OCI-LY3 (cell line): Measurements from ENCODE around the gene CISTR.

Experiments used
- H2AFZ ChIP-seq: fragments of 200-600, 300-600 bp; shearing (Covaris generic); 2 replicates; pipeline ENCODE4 v1.6.0; 2014; ENCODE audit warnings: antibody characterized with exemption, low read depth, low read length
- H3K27ac ChIP-seq: fragments of 200-600, 300-600 bp; sonication (generic); 2 replicates; pipeline ENCODE4 v1.5.1; 2014; ENCODE audit warnings: mild to moderate bottlenecking, low read length, moderate library complexity, mixed read lengths
- H3K27me3 ChIP-seq: fragments of 200-600, 300-600 bp; sonication (generic); 2 replicates; pipeline ENCODE4 v1.6.1; 2014; ENCODE audit warnings: low read depth, low read length, mixed read lengths
- H3K36me3 ChIP-seq: fragments of 200-600, 300-600 bp; sonication (generic); replicated peaks from 2 replicates; pipeline ENCODE3; 2014; ENCODE audit warnings: low read depth, low read length, mixed read lengths
- H3K4me1 ChIP-seq: fragments of 300-600, 200-600 bp; sonication (generic); 2 replicates; pipeline ENCODE4 v1.6.1; 2014; ENCODE audit warnings: low read length, mixed read lengths
- H3K4me2 ChIP-seq: fragments of 200-600, 300-600 bp; sonication (generic); 2 replicates; pipeline ENCODE4 v1.6.1; 2014; ENCODE audit warnings: low read length, mixed read lengths
- H3K4me3 ChIP-seq: fragments of 300-600, 200-600 bp; sonication (generic); 2 replicates; pipeline ENCODE4 v1.5.1; 2014; ENCODE audit warnings: antibody characterized with exemption, mild to moderate bottlenecking, low read length, moderate library complexity
- H3K79me2 ChIP-seq: fragments of 300-600, 200-600 bp; shearing (Covaris generic); 2 replicates; pipeline ENCODE4 v1.6.1; 2014; ENCODE audit warnings: mild to moderate bottlenecking, low read length, mixed read lengths
- H3K9ac ChIP-seq: fragments of 300-600, 200-600 bp; shearing (Covaris generic); 2 replicates; pipeline ENCODE4 v1.6.0; 2014; ENCODE audit warnings: mild to moderate bottlenecking, low read length, moderate library complexity
- H3K9me3 ChIP-seq: fragments of 200-600, 300-600 bp; shearing (Covaris generic); 2 replicates; pipeline ENCODE4 v1.6.1; 2014; ENCODE audit warnings: low read length, mixed read lengths; ENCODE audit not compliant: insufficient read depth
- H4K20me1 ChIP-seq: fragments of 200-600, 300-600 bp; sonication (generic); 2 replicates; pipeline ENCODE4 v1.6.1; 2016; ENCODE audit warnings: low read length, mixed read lengths; ENCODE audit not compliant: insufficient read depth
- EZH2phosphoT487 ChIP-seq: fragments of 200-600 bp; shearing (Covaris generic); IDR thresholded peaks from 2 replicates; pipeline ENCODE4 v1.6.1; 2018; ENCODE audit warnings: antibody characterized with exemption, mixed run types, low read depth
- TF ChIP-seq, protein P1 (sequence below): fragments of 200-600, 300-600 bp; sonication (generic); IDR thresholded peaks from 2 replicates; pipeline ENCODE4 v1.5.1; 2014; ENCODE audit warnings: antibody characterized with exemption, low read length, low read depth

Gene CISTR

DNA sequence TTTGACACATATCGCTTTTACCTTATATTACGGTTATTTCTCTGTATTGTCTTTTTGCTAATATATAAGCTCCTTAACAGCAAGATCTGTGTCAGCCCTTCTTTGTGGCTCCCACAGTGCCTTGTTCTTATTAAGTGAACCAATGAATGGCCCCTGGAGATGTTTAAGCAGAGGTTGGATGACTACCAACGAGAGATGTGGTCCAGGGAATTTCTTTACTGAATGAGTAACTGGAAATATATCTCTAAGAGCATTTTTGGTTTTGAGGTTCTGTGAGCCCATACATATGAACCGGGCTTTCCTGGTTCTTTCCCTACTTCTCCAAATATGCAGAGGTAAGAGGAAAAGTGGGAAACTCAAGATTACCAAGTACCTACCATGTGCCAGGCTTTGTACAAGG, 48.0 kb downstream of the CISTR start:
- H3K27me3 ChIP-seq, result peaks cover 75% of the 10 kb centered on the region
- no peak overlapping the region for H3K4me3 ChIP-seq

DNA sequence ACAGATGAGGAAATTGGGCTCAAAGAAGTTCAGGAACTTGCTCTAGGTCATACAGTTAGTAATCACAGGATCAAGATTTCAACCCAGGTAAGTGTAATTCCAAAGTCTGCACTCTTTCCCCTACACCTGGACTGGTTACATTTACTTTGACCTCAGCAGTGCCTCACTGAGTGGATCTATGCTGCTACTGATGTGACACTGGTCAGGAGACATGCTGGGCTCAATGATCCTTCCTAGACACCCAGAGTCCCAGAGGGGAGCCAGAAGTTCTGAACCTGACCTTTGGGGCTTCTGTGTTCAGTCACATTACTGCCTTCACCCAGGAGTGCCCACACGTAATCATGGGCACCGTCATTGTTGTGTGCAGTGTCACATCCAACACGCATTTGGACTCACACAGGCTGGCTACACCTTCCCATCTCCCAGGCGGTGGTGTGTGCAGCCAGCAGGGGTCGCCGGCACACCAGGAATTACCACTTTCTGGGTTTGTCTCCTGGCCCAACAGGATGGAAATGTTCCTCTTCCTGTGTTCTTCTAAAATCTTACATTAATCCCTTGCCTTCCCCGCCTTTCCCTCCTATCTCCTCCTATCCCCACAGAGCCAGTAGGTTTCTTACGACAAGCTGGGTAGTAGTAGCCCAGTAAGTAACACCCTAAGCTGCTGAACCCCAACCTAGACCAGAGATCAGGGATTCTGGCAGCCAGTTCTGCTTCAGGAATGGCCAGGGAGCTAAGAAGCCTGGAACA, 50.1 kb downstream of the CISTR start:
- no peaks in the 10 kb centered on the region for H3K36me3 ChIP-seq
- H3K9me3 ChIP-seq, result no peaks in the 10 kb centered on the region
- H3K9ac ChIP-seq, result no peak overlapping the region
- TF ChIP-seq EZH2phosphoT487, result no peak
- TF ChIP-seq, protein P1, sequence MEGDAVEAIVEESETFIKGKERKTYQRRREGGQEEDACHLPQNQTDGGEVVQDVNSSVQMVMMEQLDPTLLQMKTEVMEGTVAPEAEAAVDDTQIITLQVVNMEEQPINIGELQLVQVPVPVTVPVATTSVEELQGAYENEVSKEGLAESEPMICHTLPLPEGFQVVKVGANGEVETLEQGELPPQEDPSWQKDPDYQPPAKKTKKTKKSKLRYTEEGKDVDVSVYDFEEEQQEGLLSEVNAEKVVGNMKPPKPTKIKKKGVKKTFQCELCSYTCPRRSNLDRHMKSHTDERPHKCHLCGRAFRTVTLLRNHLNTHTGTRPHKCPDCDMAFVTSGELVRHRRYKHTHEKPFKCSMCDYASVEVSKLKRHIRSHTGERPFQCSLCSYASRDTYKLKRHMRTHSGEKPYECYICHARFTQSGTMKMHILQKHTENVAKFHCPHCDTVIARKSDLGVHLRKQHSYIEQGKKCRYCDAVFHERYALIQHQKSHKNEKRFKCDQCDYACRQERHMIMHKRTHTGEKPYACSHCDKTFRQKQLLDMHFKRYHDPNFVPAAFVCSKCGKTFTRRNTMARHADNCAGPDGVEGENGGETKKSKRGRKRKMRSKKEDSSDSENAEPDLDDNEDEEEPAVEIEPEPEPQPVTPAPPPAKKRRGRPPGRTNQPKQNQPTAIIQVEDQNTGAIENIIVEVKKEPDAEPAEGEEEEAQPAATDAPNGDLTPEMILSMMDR, result peak; percentile 94
- H3K4me2 ChIP-seq, result peak overlapping the region; percentile 20; the same call in 1 of the 2 replicates
- H2AFZ ChIP-seq, result no peak overlapping the region
- H4K20me1 ChIP-seq, result no peaks in the 10 kb centered on the region
- no peak overlapping the region for H3K4me3 ChIP-seq
- no peaks in the 10 kb centered on the region for H3K79me2 ChIP-seq
- peaks cover 5% of the 10 kb centered on the region; the same call in 1 of the 2 replicates for H3K4me1 ChIP-seq
- no peak overlapping the region for H3K27ac ChIP-seq
- H3K27me3 ChIP-seq, result peaks cover 76% of the 10 kb centered on the region

More for the DNA sequence above, 48.0 kb downstream of the CISTR start:
- H3K9ac ChIP-seq, result no peak overlapping the region
- no peaks in the 10 kb centered on the region for H3K9me3 ChIP-seq
- H3K36me3 ChIP-seq, result no peaks in the 10 kb centered on the region
- H3K4me2 ChIP-seq, result no peak overlapping the region
- peaks cover 5% of the 10 kb centered on the region; the same call in 1 of the 2 replicates for H3K4me1 ChIP-seq
- H2AFZ ChIP-seq, result no peak overlapping the region
- H3K27ac ChIP-seq, result no peak overlapping the region
- H4K20me1 ChIP-seq, result no peaks in the 10 kb centered on the region
- H3K79me2 ChIP-seq, result no peaks in the 10 kb centered on the region
- TF ChIP-seq, protein P1, result no peak
- TF ChIP-seq EZH2phosphoT487, result no peak

DNA sequence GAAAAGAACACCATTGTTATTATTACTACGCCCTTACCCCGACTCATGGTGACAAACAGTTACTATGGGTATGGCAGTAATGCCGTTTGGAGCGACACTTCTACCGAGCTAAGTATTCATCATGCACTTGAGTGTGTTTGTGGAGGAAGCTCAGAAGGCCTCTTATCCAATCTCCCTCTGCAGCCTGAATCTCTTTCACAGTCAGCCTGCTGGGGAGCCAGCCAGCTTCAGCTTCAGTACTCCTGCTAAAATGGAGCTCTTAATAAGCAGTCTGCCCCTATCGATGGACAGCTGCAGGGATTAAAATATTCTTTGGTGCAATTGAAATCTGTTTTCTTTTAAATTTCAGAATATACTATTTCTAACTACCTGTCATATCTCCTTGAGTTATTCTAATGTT, 51.2 kb downstream of the CISTR start:
- TF ChIP-seq, protein P1, result no peak
- no peak for TF ChIP-seq EZH2phosphoT487
- Histone ChIP-seq H3K4me2 (no peak overlapping the region), H3K4me3 (no peak overlapping the region), H3K9me3 (no peaks in the 10 kb centered on the region), H3K79me2 (no peaks in the 10 kb centered on the region), H2AFZ (no peak overlapping the region), H3K27ac (no peak overlapping the region), H3K27me3 (peaks cover 76% of the 10 kb centered on the region), H3K4me1 (peaks cover 5% of the 10 kb centered on the region; the same call in 1 of the 2 replicates), H3K36me3 (no peaks in the 10 kb centered on the region), H3K9ac (no peak overlapping the region), H4K20me1 (no peaks in the 10 kb centered on the region)

DNA sequence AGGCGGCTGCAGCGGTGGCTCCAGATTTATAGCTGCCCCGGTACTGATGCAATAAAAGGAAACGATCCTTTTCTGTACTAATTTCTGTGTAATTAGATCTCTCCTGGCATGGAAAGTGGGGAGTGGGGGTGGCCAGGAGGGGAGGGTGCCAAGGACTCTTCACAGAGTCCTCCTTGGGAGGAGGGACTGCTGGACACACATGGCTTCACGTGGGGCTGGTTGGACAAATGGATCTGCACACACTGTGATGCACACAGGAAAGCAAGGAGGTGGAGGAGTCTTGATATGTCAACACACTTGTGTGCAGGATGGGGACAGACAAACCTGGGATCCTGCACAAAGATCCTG, 52.1 kb downstream of the CISTR start:
- Histone ChIP-seq H3K36me3 (no peaks in the 10 kb centered on the region), H3K4me2 (no peak overlapping the region), H3K4me1 (no peaks in the 10 kb centered on the region), H3K79me2 (no peaks in the 10 kb centered on the region), H2AFZ (no peak overlapping the region), H3K9ac (no peak overlapping the region), H3K9me3 (no peaks in the 10 kb centered on the region), H3K27ac (no peak overlapping the region), H3K27me3 (peaks cover 73% of the 10 kb centered on the region), H3K4me3 (no peak overlapping the region), H4K20me1 (no peaks in the 10 kb centered on the region)
- no peak for TF ChIP-seq EZH2phosphoT487
- TF ChIP-seq, protein P1, result no peak
